Measurements from ENCODE around the gene PDE6G. TPM values are rescaled to one million over a fixed set of nuclear protein-coding genes. Genes with fewer than 3 reads are reported as not detected.

Gene PDE6G
- total and polyA plus RNA-seq, 2 of the 13 experiments (the other 11 are each of a cell fraction or from before 2014, with no cell fraction given) = 1.4 to 6.7 TPM

DNA sequence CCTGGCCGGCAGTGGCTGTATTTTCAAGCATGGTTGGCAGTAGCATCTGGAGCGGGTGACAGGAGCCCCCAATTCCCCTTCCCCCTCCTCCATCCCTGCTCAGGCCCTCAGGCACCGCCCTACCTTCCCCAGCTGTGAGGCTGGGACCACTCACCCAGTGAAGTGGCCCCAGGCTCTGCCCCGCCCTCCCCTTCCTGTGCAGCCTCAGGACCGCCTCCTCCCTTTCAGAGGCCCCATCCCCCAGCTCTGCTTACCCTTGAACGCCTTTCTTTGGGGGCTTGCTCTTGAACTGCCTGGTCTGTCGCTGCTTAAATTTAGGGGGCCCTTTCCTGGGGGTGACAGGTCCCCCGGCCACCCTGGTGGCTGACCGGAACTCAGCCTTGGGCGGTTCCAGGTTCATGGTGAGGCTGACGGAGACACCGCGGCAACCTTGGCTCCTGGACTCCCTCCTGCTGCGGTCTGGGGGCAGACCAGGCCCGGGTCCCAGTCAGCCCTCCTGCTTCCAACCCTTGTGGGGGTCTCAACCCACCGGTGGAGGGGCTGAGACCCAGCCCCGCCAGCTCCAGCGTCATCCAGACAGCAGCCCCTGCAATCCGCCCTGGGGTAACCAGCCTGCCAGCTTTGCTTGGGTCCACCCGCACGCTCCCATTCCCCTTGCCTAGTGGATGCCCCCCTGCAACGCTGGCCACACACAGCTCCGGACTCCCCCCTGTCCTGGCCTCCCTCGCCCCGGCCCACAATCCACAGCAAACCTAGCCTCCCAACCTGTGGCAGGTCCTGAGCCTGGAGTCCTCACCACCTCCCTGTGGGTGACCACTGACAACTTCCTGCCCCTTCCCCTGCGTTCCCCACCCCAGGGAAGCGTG, 3.2 kb downstream of the PDE6G start (continued):
- TF ChIP-seq ZNF572 (CRISPR knock-in tag; IDR thresholded peaks at IDR 0.05) (0 out of 2 replicates have a peak, but pooled peaks have one; percentile 61), GABPA (IDR thresholded peaks at IDR 0.05; ENCODE audit: low read depth, low read length) (peak; percentile 21; the same call in 1 of the 2 replicates), GABPA (CRISPR knock-in tag; IDR thresholded peaks at IDR 0.05; ENCODE audit: low read depth) (no peak), ZZZ3 (CRISPR knock-in tag; IDR thresholded peaks at IDR 0.05; ENCODE audit: borderline replicate concordance) (no peak), ZNF768 (CRISPR knock-in tag; IDR thresholded peaks at IDR 0.05) (peak; percentile 42; the same call in 1 of the 2 replicates)
- TF ChIP-seq, protein P1, sequence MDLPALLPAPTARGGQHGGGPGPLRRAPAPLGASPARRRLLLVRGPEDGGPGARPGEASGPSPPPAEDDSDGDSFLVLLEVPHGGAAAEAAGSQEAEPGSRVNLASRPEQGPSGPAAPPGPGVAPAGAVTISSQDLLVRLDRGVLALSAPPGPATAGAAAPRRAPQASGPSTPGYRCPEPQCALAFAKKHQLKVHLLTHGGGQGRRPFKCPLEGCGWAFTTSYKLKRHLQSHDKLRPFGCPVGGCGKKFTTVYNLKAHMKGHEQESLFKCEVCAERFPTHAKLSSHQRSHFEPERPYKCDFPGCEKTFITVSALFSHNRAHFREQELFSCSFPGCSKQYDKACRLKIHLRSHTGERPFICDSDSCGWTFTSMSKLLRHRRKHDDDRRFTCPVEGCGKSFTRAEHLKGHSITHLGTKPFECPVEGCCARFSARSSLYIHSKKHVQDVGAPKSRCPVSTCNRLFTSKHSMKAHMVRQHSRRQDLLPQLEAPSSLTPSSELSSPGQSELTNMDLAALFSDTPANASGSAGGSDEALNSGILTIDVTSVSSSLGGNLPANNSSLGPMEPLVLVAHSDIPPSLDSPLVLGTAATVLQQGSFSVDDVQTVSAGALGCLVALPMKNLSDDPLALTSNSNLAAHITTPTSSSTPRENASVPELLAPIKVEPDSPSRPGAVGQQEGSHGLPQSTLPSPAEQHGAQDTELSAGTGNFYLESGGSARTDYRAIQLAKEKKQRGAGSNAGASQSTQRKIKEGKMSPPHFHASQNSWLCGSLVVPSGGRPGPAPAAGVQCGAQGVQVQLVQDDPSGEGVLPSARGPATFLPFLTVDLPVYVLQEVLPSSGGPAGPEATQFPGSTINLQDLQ (CRISPR knock-in tag; IDR thresholded peaks at IDR 0.05) = no peak
- TF ChIP-seq, protein P2, sequence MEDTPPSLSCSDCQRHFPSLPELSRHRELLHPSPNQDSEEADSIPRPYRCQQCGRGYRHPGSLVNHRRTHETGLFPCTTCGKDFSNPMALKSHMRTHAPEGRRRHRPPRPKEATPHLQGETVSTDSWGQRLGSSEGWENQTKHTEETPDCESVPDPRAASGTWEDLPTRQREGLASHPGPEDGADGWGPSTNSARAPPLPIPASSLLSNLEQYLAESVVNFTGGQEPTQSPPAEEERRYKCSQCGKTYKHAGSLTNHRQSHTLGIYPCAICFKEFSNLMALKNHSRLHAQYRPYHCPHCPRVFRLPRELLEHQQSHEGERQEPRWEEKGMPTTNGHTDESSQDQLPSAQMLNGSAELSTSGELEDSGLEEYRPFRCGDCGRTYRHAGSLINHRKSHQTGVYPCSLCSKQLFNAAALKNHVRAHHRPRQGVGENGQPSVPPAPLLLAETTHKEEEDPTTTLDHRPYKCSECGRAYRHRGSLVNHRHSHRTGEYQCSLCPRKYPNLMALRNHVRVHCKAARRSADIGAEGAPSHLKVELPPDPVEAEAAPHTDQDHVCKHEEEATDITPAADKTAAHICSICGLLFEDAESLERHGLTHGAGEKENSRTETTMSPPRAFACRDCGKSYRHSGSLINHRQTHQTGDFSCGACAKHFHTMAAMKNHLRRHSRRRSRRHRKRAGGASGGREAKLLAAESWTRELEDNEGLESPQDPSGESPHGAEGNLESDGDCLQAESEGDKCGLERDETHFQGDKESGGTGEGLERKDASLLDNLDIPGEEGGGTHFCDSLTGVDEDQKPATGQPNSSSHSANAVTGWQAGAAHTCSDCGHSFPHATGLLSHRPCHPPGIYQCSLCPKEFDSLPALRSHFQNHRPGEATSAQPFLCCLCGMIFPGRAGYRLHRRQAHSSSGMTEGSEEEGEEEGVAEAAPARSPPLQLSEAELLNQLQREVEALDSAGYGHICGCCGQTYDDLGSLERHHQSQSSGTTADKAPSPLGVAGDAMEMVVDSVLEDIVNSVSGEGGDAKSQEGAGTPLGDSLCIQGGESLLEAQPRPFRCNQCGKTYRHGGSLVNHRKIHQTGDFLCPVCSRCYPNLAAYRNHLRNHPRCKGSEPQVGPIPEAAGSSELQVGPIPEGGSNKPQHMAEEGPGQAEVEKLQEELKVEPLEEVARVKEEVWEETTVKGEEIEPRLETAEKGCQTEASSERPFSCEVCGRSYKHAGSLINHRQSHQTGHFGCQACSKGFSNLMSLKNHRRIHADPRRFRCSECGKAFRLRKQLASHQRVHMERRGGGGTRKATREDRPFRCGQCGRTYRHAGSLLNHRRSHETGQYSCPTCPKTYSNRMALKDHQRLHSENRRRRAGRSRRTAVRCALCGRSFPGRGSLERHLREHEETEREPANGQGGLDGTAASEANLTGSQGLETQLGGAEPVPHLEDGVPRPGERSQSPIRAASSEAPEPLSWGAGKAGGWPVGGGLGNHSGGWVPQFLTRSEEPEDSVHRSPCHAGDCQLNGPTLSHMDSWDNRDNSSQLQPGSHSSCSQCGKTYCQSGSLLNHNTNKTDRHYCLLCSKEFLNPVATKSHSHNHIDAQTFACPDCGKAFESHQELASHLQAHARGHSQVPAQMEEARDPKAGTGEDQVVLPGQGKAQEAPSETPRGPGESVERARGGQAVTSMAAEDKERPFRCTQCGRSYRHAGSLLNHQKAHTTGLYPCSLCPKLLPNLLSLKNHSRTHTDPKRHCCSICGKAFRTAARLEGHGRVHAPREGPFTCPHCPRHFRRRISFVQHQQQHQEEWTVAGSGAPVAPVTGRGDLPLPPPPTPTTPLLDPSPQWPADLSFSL (CRISPR knock-in tag; IDR thresholded peaks at IDR 0.05) = no peak
